HEK293 (cell line): Measurements from ENCODE around the gene GID8.

Experiments
- ZBTB1 ChIP-seq: fragments of 450-650 bp; formaldehyde crosslinking; IDR thresholded peaks from 2 replicates; pipeline ENCODE4 v1.5.1; 2016; ENCODE audit warnings: missing biosample characterization, missing genetic modification characterization
- ZBTB7A ChIP-seq: fragments of 450-650 bp; formaldehyde crosslinking; IDR thresholded peaks from 2 replicates; pipeline ENCODE4 v1.5.1; 2016; ENCODE audit warnings: low read depth, missing biosample characterization, missing genetic modification characterization
- ZNF138 ChIP-seq: fragments of 450-650 bp; formaldehyde crosslinking; IDR thresholded peaks from 2 replicates; pipeline ENCODE4 v1.5.1; 2016; ENCODE audit warnings: missing biosample characterization, missing genetic modification characterization, borderline replicate concordance
- ZNF707 ChIP-seq: fragments of 450-650 bp; formaldehyde crosslinking; IDR thresholded peaks from 2 replicates; pipeline ENCODE4 v1.5.1; 2016; ENCODE audit warnings: missing biosample characterization, missing genetic modification characterization
- TF ChIP-seq, protein P1 (sequence below): IDR thresholded peaks from 2 replicates; pipeline ENCODE4 v1.6.1; 2011; ENCODE audit warnings: mild to moderate bottlenecking, low read depth, low read length, borderline replicate concordance
- TF ChIP-seq, protein P2 (sequence below): fragments of 450-650 bp; formaldehyde crosslinking; IDR thresholded peaks from 2 replicates; pipeline ENCODE4 v1.5.1; 2016; ENCODE audit warnings: missing biosample characterization, missing genetic modification characterization
- TF ChIP-seq, protein P3 (sequence below): fragments of 450-650 bp; formaldehyde crosslinking; IDR thresholded peaks from 2 replicates; pipeline ENCODE4 v1.5.1; 2016; ENCODE audit warnings: missing biosample characterization, missing genetic modification characterization
- TF ChIP-seq, protein P4 (sequence below): fragments of 450-650 bp; formaldehyde crosslinking; IDR thresholded peaks from 2 replicates; pipeline ENCODE4 v1.5.1; 2016; ENCODE audit warnings: missing biosample characterization, missing genetic modification characterization
- TF ChIP-seq, protein P5 (sequence below): fragments of 450-650 bp; formaldehyde crosslinking; IDR thresholded peaks from 2 replicates; pipeline ENCODE4 v1.5.1; 2016; ENCODE audit warnings: missing biosample characterization, missing genetic modification characterization, borderline replicate concordance

DNA sequence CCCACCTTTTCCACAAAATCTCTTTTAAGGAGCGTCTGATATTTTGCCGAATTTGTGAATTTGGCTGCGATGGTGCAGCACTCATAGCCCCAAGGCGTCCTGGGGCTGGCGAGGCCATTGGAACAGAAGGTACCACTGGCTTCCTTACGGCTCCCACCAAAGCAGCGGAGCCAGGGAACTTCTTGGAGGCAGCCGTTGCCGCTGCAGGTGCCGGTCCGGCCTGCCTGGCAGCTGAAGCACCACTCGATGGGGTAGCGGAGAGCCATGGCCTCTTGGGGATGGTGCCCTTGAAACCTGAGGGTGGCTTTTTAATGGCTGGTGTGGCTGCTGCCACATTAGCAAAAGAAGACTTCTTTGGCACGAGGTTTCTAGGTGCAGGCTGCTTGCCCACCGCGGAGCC is 41.4 kb upstream of the GID8 start:
- TF ChIP-seq ZBTB1 (tag by site-specific recombination) (no peak), ZBTB7A (tag by site-specific recombination) (no peak), ZNF707 (no peak), ZNF138 (tag by site-specific recombination) (no peak)
- TF ChIP-seq, protein P1, sequence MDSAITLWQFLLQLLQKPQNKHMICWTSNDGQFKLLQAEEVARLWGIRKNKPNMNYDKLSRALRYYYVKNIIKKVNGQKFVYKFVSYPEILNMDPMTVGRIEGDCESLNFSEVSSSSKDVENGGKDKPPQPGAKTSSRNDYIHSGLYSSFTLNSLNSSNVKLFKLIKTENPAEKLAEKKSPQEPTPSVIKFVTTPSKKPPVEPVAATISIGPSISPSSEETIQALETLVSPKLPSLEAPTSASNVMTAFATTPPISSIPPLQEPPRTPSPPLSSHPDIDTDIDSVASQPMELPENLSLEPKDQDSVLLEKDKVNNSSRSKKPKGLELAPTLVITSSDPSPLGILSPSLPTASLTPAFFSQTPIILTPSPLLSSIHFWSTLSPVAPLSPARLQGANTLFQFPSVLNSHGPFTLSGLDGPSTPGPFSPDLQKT = no peak
- TF ChIP-seq, protein P2, sequence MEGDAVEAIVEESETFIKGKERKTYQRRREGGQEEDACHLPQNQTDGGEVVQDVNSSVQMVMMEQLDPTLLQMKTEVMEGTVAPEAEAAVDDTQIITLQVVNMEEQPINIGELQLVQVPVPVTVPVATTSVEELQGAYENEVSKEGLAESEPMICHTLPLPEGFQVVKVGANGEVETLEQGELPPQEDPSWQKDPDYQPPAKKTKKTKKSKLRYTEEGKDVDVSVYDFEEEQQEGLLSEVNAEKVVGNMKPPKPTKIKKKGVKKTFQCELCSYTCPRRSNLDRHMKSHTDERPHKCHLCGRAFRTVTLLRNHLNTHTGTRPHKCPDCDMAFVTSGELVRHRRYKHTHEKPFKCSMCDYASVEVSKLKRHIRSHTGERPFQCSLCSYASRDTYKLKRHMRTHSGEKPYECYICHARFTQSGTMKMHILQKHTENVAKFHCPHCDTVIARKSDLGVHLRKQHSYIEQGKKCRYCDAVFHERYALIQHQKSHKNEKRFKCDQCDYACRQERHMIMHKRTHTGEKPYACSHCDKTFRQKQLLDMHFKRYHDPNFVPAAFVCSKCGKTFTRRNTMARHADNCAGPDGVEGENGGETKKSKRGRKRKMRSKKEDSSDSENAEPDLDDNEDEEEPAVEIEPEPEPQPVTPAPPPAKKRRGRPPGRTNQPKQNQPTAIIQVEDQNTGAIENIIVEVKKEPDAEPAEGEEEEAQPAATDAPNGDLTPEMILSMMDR (tag by site-specific recombination) = no peak
- TF ChIP-seq, protein P3, sequence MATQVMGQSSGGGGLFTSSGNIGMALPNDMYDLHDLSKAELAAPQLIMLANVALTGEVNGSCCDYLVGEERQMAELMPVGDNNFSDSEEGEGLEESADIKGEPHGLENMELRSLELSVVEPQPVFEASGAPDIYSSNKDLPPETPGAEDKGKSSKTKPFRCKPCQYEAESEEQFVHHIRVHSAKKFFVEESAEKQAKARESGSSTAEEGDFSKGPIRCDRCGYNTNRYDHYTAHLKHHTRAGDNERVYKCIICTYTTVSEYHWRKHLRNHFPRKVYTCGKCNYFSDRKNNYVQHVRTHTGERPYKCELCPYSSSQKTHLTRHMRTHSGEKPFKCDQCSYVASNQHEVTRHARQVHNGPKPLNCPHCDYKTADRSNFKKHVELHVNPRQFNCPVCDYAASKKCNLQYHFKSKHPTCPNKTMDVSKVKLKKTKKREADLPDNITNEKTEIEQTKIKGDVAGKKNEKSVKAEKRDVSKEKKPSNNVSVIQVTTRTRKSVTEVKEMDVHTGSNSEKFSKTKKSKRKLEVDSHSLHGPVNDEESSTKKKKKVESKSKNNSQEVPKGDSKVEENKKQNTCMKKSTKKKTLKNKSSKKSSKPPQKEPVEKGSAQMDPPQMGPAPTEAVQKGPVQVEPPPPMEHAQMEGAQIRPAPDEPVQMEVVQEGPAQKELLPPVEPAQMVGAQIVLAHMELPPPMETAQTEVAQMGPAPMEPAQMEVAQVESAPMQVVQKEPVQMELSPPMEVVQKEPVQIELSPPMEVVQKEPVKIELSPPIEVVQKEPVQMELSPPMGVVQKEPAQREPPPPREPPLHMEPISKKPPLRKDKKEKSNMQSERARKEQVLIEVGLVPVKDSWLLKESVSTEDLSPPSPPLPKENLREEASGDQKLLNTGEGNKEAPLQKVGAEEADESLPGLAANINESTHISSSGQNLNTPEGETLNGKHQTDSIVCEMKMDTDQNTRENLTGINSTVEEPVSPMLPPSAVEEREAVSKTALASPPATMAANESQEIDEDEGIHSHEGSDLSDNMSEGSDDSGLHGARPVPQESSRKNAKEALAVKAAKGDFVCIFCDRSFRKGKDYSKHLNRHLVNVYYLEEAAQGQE (tag by site-specific recombination) = no peak
- TF ChIP-seq, protein P4, sequence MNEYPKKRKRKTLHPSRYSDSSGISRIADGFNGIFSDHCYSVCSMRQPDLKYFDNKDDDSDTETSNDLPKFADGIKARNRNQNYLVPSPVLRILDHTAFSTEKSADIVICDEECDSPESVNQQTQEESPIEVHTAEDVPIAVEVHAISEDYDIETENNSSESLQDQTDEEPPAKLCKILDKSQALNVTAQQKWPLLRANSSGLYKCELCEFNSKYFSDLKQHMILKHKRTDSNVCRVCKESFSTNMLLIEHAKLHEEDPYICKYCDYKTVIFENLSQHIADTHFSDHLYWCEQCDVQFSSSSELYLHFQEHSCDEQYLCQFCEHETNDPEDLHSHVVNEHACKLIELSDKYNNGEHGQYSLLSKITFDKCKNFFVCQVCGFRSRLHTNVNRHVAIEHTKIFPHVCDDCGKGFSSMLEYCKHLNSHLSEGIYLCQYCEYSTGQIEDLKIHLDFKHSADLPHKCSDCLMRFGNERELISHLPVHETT (tag by site-specific recombination) = no peak
- TF ChIP-seq, protein P5, sequence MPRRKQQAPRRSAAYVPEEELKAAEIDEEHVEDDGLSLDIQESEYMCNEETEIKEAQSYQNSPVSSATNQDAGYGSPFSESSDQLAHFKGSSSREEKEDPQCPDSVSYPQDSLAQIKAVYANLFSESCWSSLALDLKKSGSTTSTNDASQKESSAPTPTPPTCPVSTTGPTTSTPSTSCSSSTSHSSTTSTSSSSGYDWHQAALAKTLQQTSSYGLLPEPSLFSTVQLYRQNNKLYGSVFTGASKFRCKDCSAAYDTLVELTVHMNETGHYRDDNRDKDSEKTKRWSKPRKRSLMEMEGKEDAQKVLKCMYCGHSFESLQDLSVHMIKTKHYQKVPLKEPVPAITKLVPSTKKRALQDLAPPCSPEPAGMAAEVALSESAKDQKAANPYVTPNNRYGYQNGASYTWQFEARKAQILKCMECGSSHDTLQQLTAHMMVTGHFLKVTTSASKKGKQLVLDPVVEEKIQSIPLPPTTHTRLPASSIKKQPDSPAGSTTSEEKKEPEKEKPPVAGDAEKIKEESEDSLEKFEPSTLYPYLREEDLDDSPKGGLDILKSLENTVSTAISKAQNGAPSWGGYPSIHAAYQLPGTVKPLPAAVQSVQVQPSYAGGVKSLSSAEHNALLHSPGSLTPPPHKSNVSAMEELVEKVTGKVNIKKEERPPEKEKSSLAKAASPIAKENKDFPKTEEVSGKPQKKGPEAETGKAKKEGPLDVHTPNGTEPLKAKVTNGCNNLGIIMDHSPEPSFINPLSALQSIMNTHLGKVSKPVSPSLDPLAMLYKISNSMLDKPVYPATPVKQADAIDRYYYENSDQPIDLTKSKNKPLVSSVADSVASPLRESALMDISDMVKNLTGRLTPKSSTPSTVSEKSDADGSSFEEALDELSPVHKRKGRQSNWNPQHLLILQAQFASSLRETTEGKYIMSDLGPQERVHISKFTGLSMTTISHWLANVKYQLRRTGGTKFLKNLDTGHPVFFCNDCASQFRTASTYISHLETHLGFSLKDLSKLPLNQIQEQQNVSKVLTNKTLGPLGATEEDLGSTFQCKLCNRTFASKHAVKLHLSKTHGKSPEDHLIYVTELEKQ (tag by site-specific recombination) = no peak
